Muscle layer of colon (tissue), 2 donors: ENCODE results near the gene ADAMTS8.
"Not testable (repeated sequence)": the region's sequence is repeated elsewhere in the genome, so short reads cannot be mapped to it uniquely, and the experiment has no call there.

ENCODE experiments used
- H3K27ac ChIP-seq: one replicate; pipeline ENCODE4 v1.7.0; 2013; ENCODE audit warnings: low read depth, mild to moderate bottlenecking, low read length, moderate library complexity
- H3K27me3 ChIP-seq, 2 donors: one replicate each; pipeline ENCODE4 v1.7.0; 2013; ENCODE audit warnings: low read length in 2 of 2, mild to moderate bottlenecking in 2 of 2; ENCODE audit not compliant: insufficient read depth in 2 of 2, control insufficient read depth in 1 of 2
- H3K36me3 ChIP-seq: one replicate; pipeline ENCODE4 v1.7.0; 2013; ENCODE audit warnings: mild to moderate bottlenecking, low read length; ENCODE audit not compliant: insufficient read depth
- H3K4me1 ChIP-seq: one replicate; pipeline ENCODE4 v1.7.0; 2013; ENCODE audit warnings: mild to moderate bottlenecking, low read length; ENCODE audit not compliant: insufficient read depth
- H3K4me3 ChIP-seq, 2 donors: one replicate each; pipeline ENCODE4 v1.7.0; 2013; ENCODE audit warnings: low read length in 2 of 2, low read depth in 1 of 2, mild to moderate bottlenecking in 1 of 2, moderate library complexity in 1 of 2
- H3K9ac ChIP-seq: one replicate; pipeline ENCODE4 v1.7.0; 2013; ENCODE audit warnings: low read length
- H3K9me3 ChIP-seq: one replicate; pipeline ENCODE4 v1.7.0; 2013; ENCODE audit warnings: mild to moderate bottlenecking, low read length
- donor health status: abdominal sarcoma.
- donor health status: Adenocarcinoma of cecum.

The ADAMTS8 gene

DNA sequence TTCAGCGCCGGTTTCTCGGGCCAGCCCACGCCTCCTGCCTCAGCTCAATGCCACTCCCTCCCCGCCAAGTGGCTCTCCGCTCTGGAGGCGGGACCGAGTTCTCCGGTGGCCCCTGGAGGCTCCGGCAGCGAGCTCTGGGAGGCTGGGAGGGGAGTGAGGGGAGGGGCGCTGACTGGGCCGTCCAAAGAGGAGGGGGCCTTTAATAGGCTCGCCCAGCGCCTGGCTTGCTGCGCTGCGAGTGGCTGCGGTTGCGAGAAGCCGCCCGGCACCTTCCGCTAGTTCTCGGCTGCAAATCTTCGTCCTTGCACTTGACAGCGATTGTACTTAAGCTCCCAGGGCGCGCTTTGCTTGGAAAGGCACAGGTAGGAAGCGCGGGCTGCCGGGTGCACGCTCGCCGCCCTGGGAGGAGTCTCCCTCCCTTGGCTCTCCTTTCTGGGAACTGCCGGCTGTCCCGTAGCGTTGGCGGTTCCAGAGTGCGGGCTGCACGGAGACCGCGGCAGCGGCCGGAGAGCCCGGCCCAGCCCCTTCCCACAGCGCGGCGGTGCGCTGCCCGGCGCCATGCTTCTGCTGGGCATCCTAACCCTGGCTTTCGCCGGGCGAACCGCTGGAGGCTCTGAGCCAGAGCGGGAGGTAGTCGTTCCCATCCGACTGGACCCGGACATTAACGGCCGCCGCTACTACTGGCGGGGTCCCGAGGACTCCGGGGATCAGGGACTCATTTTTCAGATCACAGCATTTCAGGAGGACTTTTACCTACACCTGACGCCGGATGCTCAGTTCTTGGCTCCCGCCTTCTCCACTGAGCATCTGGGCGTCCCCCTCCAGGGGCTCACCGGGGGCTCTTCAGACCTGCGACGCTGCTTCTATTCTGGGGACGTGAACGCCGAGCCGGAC is 20.3 kb upstream of the ADAMTS8 start, which contains the start of gene ADAMTS15:
Gene ADAMTS15 (plus strand): TSS at position 230 of the 894 bp plus-strand sequence. CDS start 329 bp downstream, at position 559.
- Histone ChIP-seq H3K4me3 (peak within 1 kb of the TSS; percentile 71 to 83), H3K9me3 (no peaks in the 10 kb centered on the region), H3K36me3 (no peaks in the 10 kb centered on the region), H3K27me3 (peaks cover 0 to 9% of the 10 kb centered on the region in 2 donors), H3K27ac (peak within 1 kb of the TSS; percentile 50), H3K9ac (peak within 1 kb of the TSS; percentile 17), H3K4me1 (peaks cover 12% of the 10 kb centered on the region)

DNA sequence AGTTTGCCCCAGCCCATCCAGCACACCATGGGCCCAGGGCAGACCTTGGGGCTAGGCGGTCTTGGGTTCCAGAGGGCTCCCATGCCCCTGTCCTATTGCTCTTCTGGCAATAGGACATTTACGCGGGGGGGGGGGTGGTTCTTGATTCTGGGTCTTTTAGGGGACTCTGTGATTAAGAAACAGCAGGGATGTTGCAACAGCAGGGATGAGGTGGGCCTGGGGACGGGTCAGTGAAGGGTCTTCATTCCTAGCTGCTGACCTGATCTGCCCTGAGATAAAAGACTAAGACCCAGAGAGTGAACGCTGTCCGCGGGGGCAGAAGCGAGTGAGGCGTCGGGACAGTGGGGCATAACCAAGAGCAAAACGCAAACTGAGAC is 19.6 kb upstream of the ADAMTS8 start:
- no peak overlapping the region for H3K9ac ChIP-seq
- H3K4me1 ChIP-seq: peaks cover 14% of the 10 kb centered on the region
- H3K4me3 ChIP-seq: peak overlapping the region in 1 of 2 donors; percentile 71
- H3K9me3 ChIP-seq: no peaks in the 10 kb centered on the region
- H3K27ac ChIP-seq: no peak overlapping the region
- peaks cover 0 to 9% of the 10 kb centered on the region in 2 donors for H3K27me3 ChIP-seq
- no peaks in the 10 kb centered on the region for H3K36me3 ChIP-seq

DNA sequence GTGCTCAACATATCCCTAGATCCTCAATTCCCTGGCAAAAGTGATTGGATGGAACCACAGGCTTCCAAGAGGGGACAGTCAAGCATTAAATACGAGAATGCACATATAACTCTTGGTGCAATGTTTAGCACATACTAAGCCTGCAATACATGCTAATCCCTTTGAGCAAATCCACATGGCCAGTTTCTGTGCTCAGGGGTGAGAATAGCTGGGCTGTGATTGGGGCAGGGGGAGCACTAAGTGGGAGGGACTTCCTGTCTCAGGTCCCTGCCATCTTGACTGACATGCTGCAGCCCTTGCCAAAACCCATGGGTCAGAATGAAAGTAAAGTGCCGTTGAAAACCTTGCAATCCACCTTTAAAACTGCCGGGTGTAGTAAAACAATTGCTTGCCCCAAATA is 17.4 kb upstream of the ADAMTS8 start:
- Histone ChIP-seq H3K27ac (no peak overlapping the region), H3K9ac (no peak overlapping the region), H3K27me3 (peaks cover 0 to 9% of the 10 kb centered on the region in 2 donors), H3K4me1 (peaks cover 13% of the 10 kb centered on the region), H3K9me3 (no peaks in the 10 kb centered on the region), H3K36me3 (no peaks in the 10 kb centered on the region), H3K4me3 (no peak overlapping the region)

DNA sequence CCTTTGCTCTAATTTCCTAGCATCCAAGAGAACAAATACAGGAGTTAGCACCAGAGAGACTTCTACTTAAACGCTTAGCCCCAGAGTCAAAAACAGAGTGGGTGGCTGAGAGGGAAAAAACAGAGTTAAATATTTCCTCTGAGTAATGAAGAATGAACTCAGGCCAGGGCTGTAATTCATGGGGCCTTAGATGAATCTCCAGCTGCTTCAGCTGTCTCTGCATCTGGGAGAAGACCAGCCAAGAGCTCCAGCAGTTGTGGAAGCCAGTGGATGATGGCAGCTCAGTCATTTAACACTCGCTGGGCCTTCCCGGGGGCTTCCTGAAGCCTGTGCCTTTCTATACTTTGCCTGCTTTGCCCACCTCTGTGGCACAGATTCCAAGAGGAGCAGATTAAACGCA is 14.3 kb upstream of the ADAMTS8 start:
- Histone ChIP-seq H3K36me3 (no peaks in the 10 kb centered on the region), H3K27ac (no peak overlapping the region), H3K9me3 (no peaks in the 10 kb centered on the region), H3K27me3 (no peaks in the 10 kb centered on the region), H3K4me1 (peaks cover 10% of the 10 kb centered on the region), H3K9ac (no peak overlapping the region), H3K4me3 (no peak overlapping the region)

DNA sequence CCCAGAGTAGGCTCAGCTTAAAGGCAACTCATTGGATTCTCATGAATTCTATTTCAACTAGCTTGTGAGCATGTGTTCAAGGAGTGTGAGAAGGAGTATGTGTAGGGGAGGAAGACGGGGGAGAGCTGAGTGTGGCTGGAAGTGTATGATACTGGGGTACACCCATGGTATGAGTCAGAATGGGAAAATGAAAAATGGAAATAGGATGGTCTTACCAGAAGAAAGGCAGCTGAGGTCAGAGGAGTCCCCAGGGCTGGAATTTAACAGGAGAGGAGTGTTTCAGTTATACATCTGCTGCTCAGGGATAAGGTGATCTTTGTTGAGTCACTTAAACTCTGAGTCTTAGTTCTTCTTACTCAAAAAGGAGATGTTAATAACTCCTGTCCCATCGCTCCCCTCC is 13.3 kb upstream of the ADAMTS8 start:
- H3K4me3 ChIP-seq: no peak overlapping the region

DNA sequence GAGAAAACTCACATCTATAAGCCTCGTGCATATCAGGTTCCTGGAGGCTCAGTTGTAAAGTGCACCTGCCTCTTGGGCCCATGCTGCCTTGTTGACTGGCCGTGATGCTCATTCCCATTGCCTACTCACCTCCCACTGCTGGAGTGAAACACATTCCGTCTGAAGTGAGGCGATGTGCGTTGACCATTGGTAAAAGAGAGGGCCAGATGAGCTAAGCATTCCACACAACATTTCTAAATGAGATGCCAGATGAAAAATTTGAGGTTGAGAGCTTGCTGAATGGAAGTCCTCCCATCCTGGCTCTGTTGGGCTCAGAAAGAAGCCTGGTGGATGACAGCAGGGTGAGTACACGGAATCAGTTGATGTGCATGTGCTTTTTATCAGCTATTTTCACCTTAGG is 11.5 kb upstream of the ADAMTS8 start:
- Histone ChIP-seq H3K4me3 (no peak overlapping the region), H3K27ac (no peak overlapping the region), H3K4me1 (peaks cover 17% of the 10 kb centered on the region), H3K9me3 (no peaks in the 10 kb centered on the region), H3K36me3 (no peaks in the 10 kb centered on the region), H3K27me3 (no peaks in the 10 kb centered on the region), H3K9ac (no peak overlapping the region)

More for the DNA sequence above, 13.3 kb upstream of the ADAMTS8 start:
- Histone ChIP-seq H3K27me3 (no peaks in the 10 kb centered on the region), H3K9ac (no peak overlapping the region), H3K27ac (no peak overlapping the region), H3K4me1 (peaks cover 10% of the 10 kb centered on the region), H3K9me3 (no peaks in the 10 kb centered on the region), H3K36me3 (no peaks in the 10 kb centered on the region)

DNA sequence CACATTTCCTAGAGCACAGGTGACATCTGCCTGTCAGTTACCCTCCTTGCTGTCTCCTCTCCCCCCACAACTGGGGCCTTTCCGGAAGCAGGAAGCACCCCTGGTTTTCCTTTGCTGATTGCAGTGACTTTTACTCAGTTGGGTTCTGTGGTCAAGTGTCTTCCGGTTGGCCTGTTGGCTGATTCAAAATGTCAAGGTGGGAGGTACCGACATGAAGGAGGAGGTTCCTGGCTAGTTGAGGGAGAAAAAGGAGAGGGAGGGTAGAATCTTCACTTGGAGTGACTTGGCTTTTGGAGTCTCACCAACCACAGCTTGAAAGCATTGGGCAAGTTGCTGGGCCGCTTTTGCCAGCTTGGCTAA is 10.7 kb upstream of the ADAMTS8 start:
- Histone ChIP-seq H3K9me3 (no peaks in the 10 kb centered on the region), H3K9ac (no peak overlapping the region), H3K4me1 (peaks cover 17% of the 10 kb centered on the region), H3K27ac (no peak overlapping the region), H3K4me3 (no peak overlapping the region), H3K36me3 (no peaks in the 10 kb centered on the region), H3K27me3 (no peaks in the 10 kb centered on the region)

DNA sequence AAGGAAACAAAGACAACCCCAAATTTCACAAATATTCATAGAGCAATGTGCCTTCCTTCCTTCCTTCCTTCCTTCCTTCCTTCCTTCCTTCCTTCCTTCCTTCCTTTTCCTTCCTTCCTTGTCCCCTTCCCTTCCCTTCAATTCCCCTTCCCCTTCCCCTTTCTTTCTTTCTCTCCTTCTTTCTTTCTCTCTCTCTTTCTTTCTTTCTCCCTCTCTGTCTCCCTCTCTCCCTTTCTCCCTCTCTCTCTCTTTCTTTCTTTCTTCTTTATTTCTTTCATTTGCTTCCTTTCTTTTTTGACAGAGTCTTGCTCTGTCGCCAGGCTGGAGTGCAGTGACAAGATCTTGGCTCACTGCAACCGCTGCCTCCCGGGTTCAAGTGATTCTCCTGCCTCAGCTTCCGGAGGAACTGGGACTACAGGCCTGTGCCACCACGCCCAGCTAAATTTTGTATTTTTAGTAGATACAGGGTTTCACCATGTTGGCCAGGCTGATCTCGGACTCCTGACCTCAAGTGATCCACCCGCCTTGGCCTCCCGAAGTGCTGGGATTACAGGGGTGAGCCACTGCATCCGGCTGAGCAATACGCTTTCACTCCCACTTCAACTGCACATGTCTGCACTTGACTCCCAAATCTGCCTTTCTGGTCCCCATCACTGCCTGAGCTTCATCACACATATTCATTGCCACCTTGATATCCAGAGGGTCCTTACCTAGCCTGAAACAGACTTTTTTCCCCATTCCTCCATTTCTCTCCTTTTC is 10.2 kb upstream of the ADAMTS8 start:
- H3K36me3 ChIP-seq, H3K27ac ChIP-seq, H3K9me3 ChIP-seq, H3K27me3 ChIP-seq, H3K9ac ChIP-seq, H3K4me3 ChIP-seq: not testable (repeated sequence)
- H3K4me1 ChIP-seq: peaks cover 17% of the 10 kb centered on the region

DNA sequence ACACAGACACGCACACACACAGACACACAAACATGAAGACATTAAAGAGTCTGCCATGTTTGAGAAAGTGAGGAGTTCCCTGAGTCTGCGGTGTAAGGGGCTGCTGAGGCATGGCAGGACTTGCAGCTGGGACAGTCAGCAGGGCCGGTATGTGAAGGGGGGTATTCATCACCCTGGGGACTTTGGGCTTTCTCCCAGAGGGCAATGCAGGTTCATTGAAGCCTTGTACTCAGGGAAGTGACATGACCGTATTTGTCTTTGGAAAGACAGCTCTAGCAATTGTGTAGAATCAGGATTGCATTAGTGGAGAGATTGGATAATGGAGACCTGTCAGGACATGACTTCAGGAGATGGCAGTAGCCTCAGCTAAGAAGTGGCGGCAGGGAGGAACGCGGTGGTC is 9.4 kb upstream of the ADAMTS8 start:
- H3K4me1 ChIP-seq: peaks cover 13% of the 10 kb centered on the region
- H3K27ac ChIP-seq: no peak overlapping the region
- no peak overlapping the region for H3K9ac ChIP-seq

DNA sequence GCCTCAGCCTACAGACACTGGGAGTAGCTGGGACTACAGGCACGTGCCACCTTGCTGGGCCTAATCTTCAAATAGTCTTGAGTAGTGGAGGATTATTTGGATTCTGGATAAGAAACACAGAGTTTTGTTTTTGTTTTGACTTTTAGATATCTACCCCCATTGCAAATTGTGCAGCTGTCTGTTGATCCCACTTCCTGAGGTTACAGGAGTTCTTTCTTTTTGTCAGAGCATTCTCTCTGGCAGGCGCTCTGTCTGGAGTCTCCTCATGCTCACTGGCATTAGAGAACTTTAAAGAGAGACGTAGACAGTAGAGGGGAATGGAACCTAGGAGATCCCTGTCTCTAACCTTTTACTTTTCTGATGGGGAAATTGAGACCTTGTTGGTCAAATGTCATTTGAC is 7.8 kb upstream of the ADAMTS8 start:
- H3K27ac ChIP-seq: peak overlapping the region; percentile 17
- no peaks in the 10 kb centered on the region for H3K9me3 ChIP-seq
- no peak overlapping the region for H3K9ac ChIP-seq
- no peaks in the 10 kb centered on the region for H3K36me3 ChIP-seq
- no peak overlapping the region for H3K4me3 ChIP-seq
- H3K27me3 ChIP-seq: no peaks in the 10 kb centered on the region
- peaks cover 7% of the 10 kb centered on the region for H3K4me1 ChIP-seq

More for the DNA sequence above, 9.4 kb upstream of the ADAMTS8 start:
- Histone ChIP-seq H3K9me3 (no peaks in the 10 kb centered on the region), H3K27me3 (no peaks in the 10 kb centered on the region), H3K4me3 (no peak overlapping the region), H3K36me3 (no peaks in the 10 kb centered on the region)

DNA sequence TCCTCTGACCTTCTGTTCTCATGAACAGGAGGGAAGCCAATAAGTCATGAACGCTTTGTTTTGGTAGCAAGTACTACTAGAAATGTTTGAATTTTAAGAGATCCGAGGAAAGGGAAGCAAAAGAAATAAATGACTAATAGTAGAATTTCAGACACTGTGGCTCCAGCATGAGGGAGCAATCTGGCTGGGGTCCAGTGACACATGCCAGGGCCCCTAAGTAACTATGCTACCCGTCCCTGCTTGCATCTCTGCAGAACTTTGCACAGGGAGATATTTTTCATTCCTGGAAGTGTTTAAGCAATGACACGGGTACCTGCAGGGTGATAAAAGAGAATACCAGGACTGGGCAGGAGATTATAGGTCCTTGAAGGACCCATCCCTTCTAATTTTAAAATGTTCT is 7.3 kb upstream of the ADAMTS8 start:
- Histone ChIP-seq H3K9me3 (no peaks in the 10 kb centered on the region), H3K9ac (no peak overlapping the region), H3K36me3 (no peaks in the 10 kb centered on the region), H3K27ac (no peak overlapping the region), H3K27me3 (no peaks in the 10 kb centered on the region), H3K4me3 (no peak overlapping the region), H3K4me1 (peaks cover 7% of the 10 kb centered on the region)
